OCI-M2 (cell line): ENCODE results near the gene VHLL.
A peak's percentile ranks its signal among the peaks of the same experiment; 100 is the strongest.
"Not testable (repeated sequence)": the region's sequence is repeated elsewhere in the genome, so short reads cannot be mapped to it uniquely, and the experiment has no call there.

ENCODE experiments used
- DNase-seq: peaks from one replicate; lab custom pipeline; 2025; ENCODE audit not compliant: unreplicated experiment; lab: John Stamatoyannopoulos, UW

Gene VHLL

DNA sequence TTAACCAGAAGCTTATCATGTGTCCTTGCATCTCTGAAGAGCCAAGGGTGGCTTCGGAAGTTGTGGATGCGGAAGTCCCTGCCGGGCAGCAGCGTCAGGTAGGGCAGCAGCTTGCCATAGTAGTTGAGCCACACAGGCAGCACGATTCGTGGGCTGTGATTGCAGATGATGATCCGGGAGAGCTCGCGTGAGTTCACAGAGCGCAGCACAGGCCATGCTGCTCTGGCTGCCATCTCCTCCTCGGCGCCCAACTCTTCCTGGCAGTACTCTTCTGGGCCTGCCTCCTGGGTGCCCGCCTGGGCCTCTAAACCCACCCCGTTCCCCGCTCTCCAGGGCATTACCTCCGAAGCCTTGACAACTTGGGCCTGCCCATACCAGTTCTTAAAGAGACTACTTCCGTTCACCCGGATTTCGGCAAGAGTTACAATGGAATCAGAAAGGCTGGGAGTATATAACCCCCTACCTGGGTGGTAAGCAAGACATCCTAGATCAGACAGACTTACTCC, at the start of gene VHLL:
Gene VHLL (minus strand): TSS at position 456 of the 506 bp plus-strand sequence. CDS start 118 bp downstream, at position 338.
- no peak for DNase-seq

DNA sequence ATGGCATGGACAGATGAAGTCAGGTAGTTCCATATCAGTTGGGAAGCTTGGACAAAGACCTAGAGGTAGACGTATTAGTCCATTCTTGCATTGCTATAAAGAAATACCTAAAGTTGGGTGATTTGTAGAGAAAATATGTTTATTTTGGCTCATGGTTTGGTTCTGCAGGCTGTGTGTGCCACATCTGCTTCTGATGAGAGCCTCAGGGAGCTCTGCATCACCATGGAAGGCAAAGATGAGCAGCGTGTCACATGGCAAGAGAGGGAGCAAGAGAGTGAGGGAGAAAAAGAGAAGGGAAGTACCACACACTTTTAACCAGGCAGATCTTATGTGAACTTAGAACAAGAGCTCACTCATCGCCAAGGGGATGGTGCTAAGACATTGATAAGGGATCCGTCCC, 48.2 kb upstream of the VHLL start:
- DNase-seq, result no peak

DNA sequence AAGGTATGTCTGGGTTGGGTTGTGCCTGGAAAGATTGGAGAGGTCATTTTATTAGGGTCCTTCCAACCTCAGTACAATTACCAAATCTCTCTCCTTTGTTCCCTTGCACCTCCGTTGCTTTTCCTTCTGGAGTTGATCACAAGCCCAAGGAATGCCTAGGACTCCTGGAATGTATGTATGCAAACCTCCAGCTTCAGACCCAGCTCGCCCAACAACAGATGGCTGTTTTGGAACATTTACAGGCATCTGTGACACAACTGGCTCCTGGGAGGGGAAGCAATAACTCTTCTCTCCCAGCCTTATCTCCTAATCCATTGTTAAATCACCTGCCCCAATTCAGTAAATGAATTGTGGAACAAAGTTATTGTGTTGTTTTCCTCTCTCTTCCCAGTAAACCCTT, 47.5 kb upstream of the VHLL start:
- no peak for DNase-seq

DNA sequence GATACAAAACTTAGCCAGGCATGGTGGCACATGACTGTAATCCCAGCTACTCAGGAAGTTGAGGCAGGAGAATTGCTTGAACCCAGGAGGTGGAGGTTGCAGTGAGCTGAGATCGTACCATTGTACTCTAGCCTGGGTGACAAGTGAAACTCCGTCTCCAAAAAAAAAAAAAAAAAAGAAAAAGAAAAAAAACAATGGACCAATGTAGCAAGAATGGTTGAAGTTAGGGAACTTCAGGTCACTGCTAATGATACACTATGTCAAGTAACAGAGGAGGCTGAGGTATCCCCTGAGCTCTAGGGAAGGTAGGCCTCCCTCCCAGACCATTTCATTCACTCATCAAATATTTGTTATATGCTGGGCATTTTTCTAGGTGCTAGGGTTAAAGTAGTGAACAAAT, 46.9 kb upstream of the VHLL start:
- not testable (repeated sequence) for DNase-seq

DNA sequence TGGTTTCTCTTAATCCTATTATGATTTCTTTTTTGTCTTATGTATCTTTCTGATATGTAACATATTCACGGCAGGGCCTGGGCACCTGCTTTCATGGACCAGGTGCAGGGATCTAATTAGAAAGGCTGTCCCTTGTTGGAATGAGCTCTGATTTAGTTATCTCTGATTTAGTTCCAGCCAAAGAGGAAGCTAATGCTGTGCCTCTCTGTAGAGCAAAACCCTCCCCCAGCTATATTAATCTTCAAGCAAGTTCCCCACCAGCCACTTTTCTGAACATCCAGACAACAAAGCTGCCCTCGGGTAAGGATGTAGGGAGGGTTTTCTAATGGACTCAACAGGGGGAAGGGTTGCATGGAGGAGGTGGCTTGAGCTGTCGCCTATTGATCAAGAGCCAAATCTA, 45.3 kb upstream of the VHLL start:
- DNase-seq, result no peak

DNA sequence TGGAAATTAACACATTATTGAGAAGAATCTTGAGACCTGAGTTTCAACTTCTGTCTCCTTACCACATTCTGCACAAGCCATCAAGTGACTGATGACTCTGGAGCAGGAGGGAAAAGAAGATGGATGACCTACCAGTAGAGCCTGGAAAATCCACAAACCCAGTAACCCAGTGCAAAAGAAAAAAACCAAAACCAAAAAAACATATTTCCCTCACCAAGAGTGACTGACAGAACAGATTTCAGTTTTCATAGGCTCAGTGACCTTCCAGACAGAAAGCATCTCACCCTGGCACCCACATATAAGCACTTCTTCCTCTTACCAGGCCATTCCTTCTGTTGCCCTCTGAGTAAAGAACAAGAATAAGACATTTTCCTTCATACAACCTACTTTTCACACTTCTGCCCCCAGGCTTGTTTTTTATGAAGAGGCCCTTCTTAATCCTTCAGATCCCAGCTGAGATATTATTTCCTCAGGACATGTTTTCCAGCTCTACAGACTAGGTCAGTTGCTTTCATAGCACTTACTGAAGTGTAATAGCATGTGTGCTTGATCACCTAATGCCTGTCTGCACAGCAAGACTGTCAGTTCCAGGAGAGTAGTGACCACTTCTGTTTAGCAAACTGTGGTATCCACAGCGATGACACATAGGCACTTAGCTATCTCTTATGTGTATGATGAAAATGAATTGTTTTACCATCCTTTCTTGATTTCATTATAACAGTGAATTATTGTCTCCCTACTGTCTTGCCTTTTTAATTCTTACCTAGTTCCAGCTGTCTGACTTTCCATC, 43.3 kb upstream of the VHLL start:
- DNase-seq, result no peak

DNA sequence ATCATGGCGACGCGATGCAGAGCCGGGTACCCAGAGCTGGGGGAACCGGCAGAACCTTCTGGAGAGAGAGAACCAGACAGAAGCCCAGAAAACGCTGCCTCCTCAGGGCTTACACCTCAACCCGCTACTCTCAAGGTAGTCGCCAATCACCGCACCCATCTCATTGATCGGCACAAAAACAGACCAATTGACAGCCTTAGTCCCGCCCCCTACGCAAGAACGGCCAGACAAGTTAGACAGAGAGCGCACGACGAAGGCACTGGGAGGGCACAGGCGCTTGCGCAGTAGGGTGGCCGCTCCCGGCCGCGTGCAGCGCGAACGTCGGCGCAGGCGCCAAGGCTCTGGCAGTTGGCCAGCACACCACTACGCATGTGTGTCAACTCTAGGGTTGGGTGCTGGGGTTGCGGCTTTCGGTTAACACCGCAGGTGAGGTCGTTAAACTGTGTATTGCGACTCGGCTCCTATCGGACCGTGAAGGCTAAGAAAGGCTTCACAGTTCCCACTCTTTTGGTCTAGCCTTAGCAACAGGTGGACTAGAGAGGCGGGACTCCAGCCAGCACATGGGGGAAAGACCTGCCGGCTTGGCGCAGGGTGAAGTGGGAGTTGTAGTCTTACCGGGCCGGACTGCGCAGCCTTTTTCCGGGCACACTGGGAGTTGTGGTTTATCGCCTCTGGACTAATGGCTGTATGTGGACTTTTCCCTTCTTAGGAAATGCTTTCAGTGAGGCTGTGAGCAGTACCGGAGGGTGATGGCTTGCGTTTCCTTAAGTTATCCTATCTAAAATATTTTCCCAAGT, 39.3 kb upstream of the VHLL start, which contains the start of the genes CCT3 and TSACC:
Gene CCT3 (minus strand): TSS at position 113 of the 797 bp plus-strand sequence. CDS start 108 bp downstream, at position 5.
Gene TSACC (plus strand): TSS at position 347 of the 797 bp plus-strand sequence. CDS start 1,232 bp downstream, outside the sequence.
- peak; percentile 92 for DNase-seq

DNA sequence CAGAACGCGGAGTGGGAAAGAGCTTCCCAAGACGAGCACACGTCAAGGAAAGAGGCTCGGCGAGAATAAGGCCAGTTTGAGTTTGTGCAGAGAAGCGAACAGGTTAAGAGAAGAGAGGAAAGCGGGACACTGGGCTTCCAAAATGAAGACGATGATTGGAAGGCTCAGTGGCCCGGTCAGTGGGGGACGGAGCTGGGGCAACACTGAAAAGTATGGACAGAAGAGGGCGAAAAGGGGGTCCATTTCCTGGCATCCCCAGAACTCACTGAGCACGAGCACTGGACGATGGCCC, 38.7 kb upstream of the VHLL start:
- no peak for DNase-seq

DNA sequence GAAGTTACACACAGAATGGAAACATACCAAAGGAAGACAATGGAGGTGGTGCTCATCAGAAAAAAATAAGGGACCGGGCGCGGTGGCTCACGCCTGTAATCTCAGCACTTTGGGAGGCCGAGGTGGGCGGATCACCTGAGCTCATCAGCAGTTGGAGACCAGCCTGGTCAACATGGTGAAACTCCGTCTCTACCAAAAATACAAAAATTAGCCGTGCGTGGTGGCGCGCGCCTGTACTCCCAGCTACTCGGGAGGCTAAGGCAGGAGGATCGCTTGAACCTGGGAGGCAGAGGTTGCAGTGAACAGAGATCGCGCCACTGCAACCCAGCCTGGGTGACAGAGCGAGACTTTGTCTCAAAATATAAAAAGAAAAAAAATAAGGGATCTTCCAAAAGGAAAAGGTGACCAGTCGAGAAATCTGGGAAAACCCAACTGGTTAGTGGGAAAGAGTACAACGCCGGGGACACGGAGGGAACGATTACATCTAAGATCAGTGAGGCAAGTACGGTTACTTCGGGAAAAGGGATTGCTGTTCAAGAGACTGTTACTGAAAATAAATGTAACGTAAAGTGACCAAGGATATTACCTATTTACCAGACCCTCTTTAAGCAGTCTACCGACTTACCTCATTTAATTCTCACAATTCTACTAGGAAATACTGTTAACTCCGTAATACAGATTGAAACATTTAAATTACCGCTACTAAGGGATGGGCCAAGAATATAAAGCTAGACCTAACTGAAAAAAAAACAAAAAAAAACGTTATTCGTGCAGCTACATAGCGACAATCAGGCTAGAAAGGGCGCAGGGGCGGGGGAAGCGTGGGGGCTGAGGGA, 38.2 kb upstream of the VHLL start:
- DNase-seq, result no peak

DNA sequence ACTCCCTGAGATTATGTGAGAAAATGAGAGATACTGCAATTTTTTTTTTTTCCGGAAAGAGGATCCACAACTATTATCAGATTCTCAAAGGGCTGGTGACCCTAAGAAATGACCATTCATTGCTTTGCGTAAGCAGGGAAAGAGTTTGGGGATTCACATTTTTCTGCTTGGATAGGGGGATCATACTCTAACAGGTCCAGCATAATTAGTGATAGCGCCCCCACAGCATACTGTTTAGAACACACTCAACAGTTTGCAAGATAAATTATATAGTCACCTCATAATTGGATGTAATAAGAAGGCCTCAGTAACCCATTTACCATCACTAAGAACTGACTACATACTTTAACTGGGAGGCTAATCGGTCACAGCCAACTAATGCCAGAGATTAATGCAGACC, 37.1 kb upstream of the VHLL start:
- DNase-seq, result no peak

DNA sequence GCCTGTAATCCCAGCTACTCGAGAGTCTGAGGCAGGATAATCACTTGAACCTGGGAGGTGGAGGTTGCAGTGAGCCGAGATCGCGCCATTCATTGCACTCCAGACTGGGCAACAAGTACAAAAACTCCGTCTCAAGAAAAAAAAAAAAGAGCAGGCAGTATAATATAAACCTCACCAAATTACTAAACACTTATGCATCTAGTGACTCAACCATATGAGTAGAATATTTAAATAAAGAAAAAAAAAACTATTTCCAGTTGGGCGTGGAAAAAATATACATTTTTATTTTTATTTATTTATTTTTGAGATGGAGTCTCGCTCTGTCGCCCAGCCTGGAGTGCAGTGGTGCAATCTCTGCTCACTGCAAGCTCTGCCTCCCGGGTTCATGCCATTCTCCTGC, 24.1 kb upstream of the VHLL start:
- DNase-seq, result not testable (repeated sequence)

DNA sequence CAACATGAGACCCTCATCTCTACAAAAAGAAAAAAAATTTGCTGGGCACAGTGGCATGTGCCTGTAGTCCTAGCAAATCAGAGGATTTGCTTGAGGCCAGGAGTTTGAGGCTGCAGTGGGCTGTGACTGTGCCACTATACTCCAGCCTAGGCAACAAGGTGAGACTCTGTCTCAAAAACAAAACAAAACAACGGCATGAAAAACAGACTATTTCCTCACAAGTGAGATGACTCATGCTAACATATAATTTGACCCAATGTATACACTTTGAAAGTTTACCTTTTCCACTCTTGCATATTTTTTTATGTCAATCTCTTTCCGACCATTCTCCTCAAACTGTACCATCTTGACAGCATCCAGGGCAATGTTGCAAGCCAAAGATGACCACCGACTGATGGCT, 21.5 kb upstream of the VHLL start:
- no peak for DNase-seq

DNA sequence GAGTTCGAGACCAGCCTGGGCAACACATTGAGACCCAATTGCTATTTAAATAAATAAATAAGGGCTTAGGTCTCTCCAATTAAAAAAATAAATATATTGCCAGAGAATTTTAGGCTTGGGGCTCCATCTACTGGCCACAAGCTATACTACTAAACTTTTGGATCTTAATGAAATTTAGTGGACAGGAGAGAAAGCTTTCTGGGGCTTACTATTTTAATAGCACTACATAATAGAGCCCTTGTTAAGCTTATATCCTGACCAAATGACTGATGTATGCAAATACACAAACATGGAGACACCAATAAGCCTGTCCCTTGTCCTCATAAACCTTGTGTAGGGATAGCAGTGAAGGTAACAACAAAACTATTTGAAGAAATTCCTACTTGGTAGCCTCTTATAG, 20.6 kb upstream of the VHLL start:
- no peak for DNase-seq

DNA sequence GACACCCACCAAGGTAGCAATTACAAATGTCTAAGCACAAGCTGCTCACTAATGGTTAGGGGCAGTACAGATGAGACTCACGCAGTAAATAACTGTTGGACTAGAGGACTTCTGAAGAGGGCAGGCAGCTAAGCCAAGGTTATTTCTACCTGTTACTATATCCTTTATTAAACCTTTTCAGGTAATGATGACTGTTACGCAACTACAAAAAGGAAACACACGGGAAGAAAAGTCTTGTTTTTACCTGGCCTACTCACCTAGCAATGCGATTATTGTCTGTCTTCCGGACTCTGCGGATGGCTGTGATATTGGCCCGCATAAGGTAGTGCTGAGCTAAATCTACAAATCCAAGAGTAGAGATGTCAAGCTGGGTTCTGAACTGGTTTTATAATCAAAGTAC, 17.8 kb upstream of the VHLL start:
- DNase-seq, result no peak

DNA sequence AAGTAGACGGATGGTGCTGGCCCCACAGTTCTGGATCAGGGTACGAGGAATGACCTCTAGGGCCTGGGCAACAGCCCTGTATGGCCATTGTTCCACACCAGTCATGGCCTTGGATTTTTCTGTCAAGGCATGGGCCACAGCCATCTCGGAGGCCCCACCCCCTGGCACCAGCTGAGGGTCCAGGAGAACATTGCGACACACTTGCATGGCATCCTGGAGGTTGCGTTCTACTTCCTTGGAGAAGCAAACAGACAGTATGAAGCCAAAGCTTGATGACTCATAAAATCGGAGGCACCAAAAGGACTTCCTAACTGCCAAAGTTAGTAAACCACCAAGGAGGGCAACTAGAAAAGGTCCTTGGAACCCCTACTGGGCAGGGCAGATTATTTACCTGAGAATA, 11.9 kb upstream of the VHLL start:
- no peak for DNase-seq

DNA sequence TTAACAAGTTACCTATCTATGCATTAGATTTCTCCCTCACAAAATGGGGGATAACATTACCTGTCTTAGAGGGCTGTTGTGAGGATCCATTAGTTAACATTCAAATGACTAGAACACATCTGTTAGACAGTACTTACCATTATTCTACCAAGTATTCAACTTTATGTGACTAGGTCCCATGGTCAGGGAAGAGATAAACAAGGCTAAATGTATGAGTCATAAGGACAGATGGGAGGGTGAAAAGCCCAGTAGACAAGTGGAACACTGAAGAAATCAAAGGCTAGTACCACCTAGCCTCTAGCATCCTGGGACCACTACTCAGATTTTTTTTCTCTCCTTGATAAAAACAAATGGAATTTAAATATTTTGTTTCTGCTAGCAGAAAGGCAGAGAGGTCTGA, 9.0 kb upstream of the VHLL start:
- no peak for DNase-seq

DNA sequence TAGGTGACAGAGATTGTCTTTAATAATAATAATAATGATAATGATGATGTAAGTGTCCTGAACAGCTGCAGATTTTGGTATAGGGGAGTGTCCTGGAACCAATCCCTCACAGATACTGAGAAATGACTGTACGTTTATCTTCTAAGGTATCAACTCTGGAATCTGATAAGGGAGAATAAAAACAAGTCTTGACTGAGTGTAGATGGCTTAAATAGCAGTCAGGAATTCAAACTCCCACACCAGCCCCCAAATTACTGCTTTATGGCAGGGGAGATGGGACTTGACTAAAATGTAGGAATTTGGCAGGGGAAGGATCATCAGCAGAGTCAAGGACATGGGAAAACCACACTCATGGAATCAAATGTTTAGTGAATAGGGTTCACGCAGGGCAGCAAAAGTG, 6.1 kb upstream of the VHLL start:
- DNase-seq, result no peak

DNA sequence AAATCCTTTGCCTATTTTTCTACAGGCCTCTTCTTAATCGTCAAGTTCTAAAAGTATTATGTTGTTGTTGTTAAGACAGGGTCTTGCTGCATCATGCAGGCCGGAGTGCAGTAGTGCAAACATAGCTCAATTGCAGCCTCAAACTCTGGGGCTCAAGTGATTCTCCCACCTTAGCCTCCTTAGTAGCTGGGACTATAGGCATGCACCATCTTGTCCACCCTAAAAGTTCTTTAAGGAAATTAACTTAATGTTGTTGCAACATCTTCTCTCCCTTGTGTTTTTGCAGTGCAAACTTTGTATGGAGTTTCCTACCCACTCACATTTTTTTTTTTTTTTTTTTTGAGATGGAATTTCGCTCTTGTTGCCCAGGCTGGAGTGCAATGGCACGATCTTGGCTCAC, 4.1 kb upstream of the VHLL start:
- DNase-seq, result no peak

DNA sequence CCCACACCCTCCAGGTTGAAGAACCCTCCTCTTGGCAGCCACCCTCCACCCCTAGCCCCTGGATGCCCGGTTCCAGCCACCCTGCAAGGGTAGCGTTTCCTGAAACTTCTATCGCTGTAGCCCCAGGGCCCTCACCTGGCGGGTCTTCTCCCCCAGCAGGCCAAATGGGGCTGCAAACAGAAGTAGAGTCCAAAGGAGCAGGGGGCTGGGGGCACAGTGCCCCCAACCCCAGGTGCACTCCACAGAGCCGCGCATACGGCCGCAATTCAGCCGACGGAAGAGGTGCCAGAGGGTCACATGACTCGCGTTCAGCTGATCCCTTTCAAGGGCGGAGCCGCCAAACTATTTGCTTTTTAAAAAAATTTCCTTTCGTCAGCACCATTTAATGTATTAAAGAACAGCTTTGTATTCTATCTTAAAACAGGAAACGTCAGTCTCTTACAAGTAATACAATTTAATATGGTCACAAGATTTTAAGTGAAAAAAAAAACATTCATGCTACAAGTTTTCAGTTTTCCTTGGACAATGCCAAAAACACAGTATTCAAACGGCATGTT, 3.6 kb downstream of the VHLL start, which contains the start of gene GLMP:
Gene GLMP (minus strand): TSS at position 289 of the 557 bp plus-strand sequence. CDS start 34 bp downstream, at position 255.
- DNase-seq, result no peak

DNA sequence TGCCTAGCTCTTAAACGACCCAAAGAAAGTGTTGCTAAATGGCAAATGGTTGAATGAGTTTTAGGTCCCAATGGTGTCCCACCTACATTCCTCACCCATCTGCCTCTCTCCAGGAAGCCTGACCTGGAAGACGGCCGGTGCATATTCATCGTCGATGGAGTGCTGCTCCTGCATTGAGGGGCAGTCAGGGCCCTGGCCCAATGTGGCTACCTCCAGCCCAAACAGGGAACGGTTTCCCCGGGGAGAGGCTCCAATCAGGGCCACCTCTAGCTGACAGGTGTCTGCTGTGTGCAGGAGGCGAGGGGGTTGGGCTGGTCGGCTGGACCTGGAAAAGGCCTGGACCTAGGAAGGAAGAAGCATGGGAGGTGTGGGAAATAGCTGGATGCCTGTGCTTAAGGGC, 5.2 kb downstream of the VHLL start:
- no peak for DNase-seq

DNA sequence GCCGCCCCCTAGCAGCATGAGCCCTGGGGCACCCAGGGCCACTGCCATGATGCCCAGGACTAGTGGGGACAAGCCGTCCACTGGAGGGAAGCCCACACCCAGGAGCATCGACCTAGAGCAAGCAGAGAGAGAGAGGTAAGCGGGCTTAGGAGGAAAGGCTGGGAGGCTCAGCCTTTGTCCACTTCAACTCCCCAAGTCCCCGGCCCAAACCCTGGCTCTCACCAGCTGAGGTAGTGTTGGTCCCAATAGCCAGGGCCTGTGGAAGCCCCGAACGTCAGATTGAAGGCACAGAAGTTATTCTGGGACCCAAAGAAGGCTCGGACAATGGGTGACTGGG, 6.0 kb downstream of the VHLL start:
- no peak for DNase-seq
